Mesodermal cell (in vitro differentiated cells): Measurements from ENCODE around the gene IGFBP6.
"Not testable (repeated sequence)": the region's sequence is repeated elsewhere in the genome, so short reads cannot be mapped to it uniquely, and the experiment has no call there.

Experiments used
- H3K27ac ChIP-seq: 2 replicates; pipeline ENCODE4 v1.7.0; 2013; ENCODE audit warnings: mild to moderate bottlenecking, low read depth, low read length, moderate library complexity; ENCODE audit not compliant: severe bottlenecking
- H3K36me3 ChIP-seq: 2 replicates; pipeline ENCODE4 v1.7.1; 2013; ENCODE audit warnings: mild to moderate bottlenecking, low read length, moderate library complexity; ENCODE audit not compliant: control insufficient read depth, insufficient read depth
- H3K4me1 ChIP-seq: one replicate; pipeline ENCODE4 v1.7.1; 2013; ENCODE audit warnings: mild to moderate bottlenecking, low read length; ENCODE audit not compliant: insufficient read depth, control insufficient read depth, poor library complexity, severe bottlenecking
- H3K4me3 ChIP-seq: 2 replicates; pipeline ENCODE4 v1.7.0; 2013; ENCODE audit warnings: low read length, control low read depth, mild to moderate bottlenecking; ENCODE audit not compliant: insufficient read depth, poor library complexity, severe bottlenecking; ENCODE audit errors: extremely low read depth
- H3K9me3 ChIP-seq: 2 replicates; pipeline ENCODE4 v1.7.1; 2013; ENCODE audit warnings: mild to moderate bottlenecking, low read length, moderate library complexity; ENCODE audit not compliant: control insufficient read depth
- WGBS, 2 experiments: methylation state at CpG; one replicate each; pipeline ENCODE4 v1.1.5; 2013; ENCODE audit warnings: missing lambda C conversion rate in 2 of 2; ENCODE audit not compliant: insufficient coverage in 2 of 2; 5-methylcytosine and 5-hydroxymethylcytosine counted together

Gene IGFBP6

GRCh38 chr12:53093777-53094393, 3.6 kb upstream of the IGFBP6 start:
- H3K9me3 ChIP-seq = no peaks in the 10 kb centered on the region
- H3K4me1 ChIP-seq = peaks cover 18% of the 10 kb centered on the region
- H3K4me3 ChIP-seq = no peak overlapping the region
- WGBS, 2 experiments = 80 to 81% methylated on average over 5 of the region's 6 CpGs
- peak overlapping the region; percentile 66 for H3K27ac ChIP-seq
- no peaks in the 10 kb centered on the region for H3K36me3 ChIP-seq

DNA sequence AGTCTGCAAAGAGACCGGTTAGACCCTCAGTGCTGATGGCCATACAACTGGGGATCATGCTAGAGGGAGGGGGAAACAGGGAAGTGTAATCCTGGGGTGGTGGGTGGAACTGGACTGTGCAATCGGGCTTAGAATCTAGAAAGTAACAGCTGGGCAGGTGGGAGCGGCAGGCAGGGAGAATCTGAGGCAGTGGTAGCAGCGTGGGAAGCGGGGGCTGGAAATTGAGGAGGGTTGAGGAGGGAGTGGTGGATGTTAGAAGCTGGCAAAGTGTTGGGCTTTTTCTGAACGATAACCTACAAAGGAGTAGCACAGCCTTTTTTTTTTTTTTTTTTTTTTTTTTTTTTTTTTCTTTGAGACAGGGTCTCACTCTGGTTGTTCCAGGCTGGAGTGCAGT, 3.1 kb upstream of the IGFBP6 start:
- Histone ChIP-seq H3K36me3 (no peaks in the 10 kb centered on the region), H3K4me1 (peaks cover 23% of the 10 kb centered on the region), H3K27ac (peak overlapping the region; percentile 66), H3K4me3 (no peak overlapping the region), H3K9me3 (no peaks in the 10 kb centered on the region)
- 93 to 98% methylated on average over 5 of the region's 6 CpGs for WGBS, 2 experiments

GRCh38 chr12:53094796-53095595, 2.5 kb upstream of the IGFBP6 start:
- not testable (repeated sequence) for H3K27ac ChIP-seq, H3K36me3 ChIP-seq, H3K4me3 ChIP-seq, H3K9me3 ChIP-seq
- 92 to 100% methylated on average over 3 of the region's 5 CpGs for WGBS, 2 experiments
- H3K4me1 ChIP-seq = peaks cover 23% of the 10 kb centered on the region

DNA sequence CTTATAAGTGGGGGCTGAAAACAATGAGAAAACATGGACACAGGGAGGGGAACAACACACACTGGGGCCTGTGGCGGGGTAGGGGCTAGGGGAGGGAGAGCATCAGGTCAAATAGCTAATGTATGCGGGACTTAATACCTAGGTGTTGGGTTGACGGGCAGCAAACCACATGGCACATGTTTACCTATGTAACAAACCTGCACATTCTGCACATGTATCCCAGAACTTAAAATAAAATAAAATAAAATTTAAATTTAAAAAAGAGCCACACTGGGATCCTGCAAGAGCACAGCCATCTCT, 1.9 kb upstream of the IGFBP6 start:
- H3K27ac ChIP-seq, H3K4me3 ChIP-seq, H3K36me3 ChIP-seq, H3K9me3 ChIP-seq: not testable (repeated sequence)
- peaks cover 23% of the 10 kb centered on the region for H3K4me1 ChIP-seq
- 80% methylated on average over 1 of the region's 3 CpGs for WGBS, 2 experiments

GRCh38 chr12:53096089-53096741, 1.3 kb upstream of the IGFBP6 start:
- no peak overlapping the region for H3K27ac ChIP-seq
- 19 to 78% methylated on average over 3 to 5 of the region's 11 CpGs for WGBS, 2 experiments
- H3K4me3 ChIP-seq = no peak overlapping the region
- no peaks in the 10 kb centered on the region for H3K36me3 ChIP-seq
- H3K4me1 ChIP-seq = peaks cover 23% of the 10 kb centered on the region
- no peaks in the 10 kb centered on the region for H3K9me3 ChIP-seq

- H3K4me3 ChIP-seq = peak overlapping the region; percentile 57
- H3K4me1 ChIP-seq = peaks cover 23% of the 10 kb centered on the region
- no peaks in the 10 kb centered on the region for H3K36me3 ChIP-seq
- no peak overlapping the region for H3K27ac ChIP-seq
- 6 to 7% methylated on average over 5 to 7 of the region's 9 CpGs for WGBS, 2 experiments
- H3K9me3 ChIP-seq = no peaks in the 10 kb centered on the region
These were observed 708 bp upstream of the IGFBP6 start for GRCh38 chr12:53096759-53097158.

GRCh38 chr12:53097207-53097563, 282 bp upstream of the IGFBP6 start:
- Histone ChIP-seq H3K36me3 (no peaks in the 10 kb centered on the region), H3K4me3 (peak overlapping the region; percentile 57), H3K27ac (no peak overlapping the region), H3K9me3 (no peaks in the 10 kb centered on the region), H3K4me1 (peaks cover 23% of the 10 kb centered on the region)
- 0% methylated on average over 6 to 7 of the region's 9 CpGs for WGBS, 2 experiments

- no peaks in the 10 kb centered on the region for H3K36me3 ChIP-seq
- H3K9me3 ChIP-seq = no peaks in the 10 kb centered on the region
- peak overlapping the region; percentile 59 for H3K27ac ChIP-seq
- H3K4me3 ChIP-seq = peak overlapping the region; percentile 57
- peaks cover 35% of the 10 kb centered on the region for H3K4me1 ChIP-seq
- WGBS, 2 experiments = 11 to 21% methylated on average over 5 to 6 of the region's 13 CpGs
These were observed 1.0 kb downstream of the IGFBP6 start for GRCh38 chr12:53098354-53098981.

GRCh38 chr12:53099071-53099882, 1.8 kb downstream of the IGFBP6 start:
- peak overlapping the region; percentile 59 for H3K27ac ChIP-seq
- no peaks in the 10 kb centered on the region for H3K9me3 ChIP-seq
- no peak overlapping the region for H3K4me3 ChIP-seq
- 15 to 36% methylated on average over 2 of the region's 6 CpGs for WGBS, 2 experiments
- H3K36me3 ChIP-seq = no peaks in the 10 kb centered on the region
- peaks cover 37% of the 10 kb centered on the region for H3K4me1 ChIP-seq

- no peaks in the 10 kb centered on the region for H3K9me3 ChIP-seq
- WGBS, 2 experiments = 81 to 94% methylated on average over 9 to 10 of the region's 13 CpGs
- H3K36me3 ChIP-seq = no peaks in the 10 kb centered on the region
- H3K4me3 ChIP-seq = no peak overlapping the region
- H3K27ac ChIP-seq = no peak overlapping the region
- peaks cover 40% of the 10 kb centered on the region for H3K4me1 ChIP-seq
These were observed 3.1 kb downstream of the IGFBP6 start for GRCh38 chr12:53100466-53101151.
